ENCODE results near the gene ENOPH1. TPM values are rescaled to one million over a fixed set of nuclear protein-coding genes. Genes with fewer than 3 reads are reported as not detected.

Gene ENOPH1
- total RNA-seq, 1 experiment from 2014 or later = 78.3 TPM

- no peak for TF ChIP-seq ATF6 (CRISPR knock-in tag; IDR thresholded peaks at IDR 0.05)
These were observed 2.2 kb downstream of the ENOPH1 start (continued) for GRCh38 chr4:82432596-82432995.

- H3K27ac Mint-ChIP-seq = peak overlapping the region; percentile 63; the same call in 1 of the 2 replicates
- no peak for DNase-seq (ENCODE audit: low spot score)
- ChIA-PET CTCF (no interaction called here), POLR2A (no interaction called here)
- no peaks in the 10 kb centered on the region for H3K9me3 Mint-ChIP-seq
- H3K4me3 Mint-ChIP-seq = peak overlapping the region; percentile 27; the same call in 1 of the 2 replicates
- no peak for ATAC-seq
- H3K27me3 Mint-ChIP-seq (ENCODE audit: low read depth) = no peaks in the 10 kb centered on the region
- H3K4me1 Mint-ChIP-seq = peaks cover 44% of the 10 kb centered on the region
- no peak for TF ChIP-seq TEAD4 (CRISPR knock-in tag; IDR thresholded peaks at IDR 0.05)
- no peak for TF ChIP-seq ATF6 (CRISPR knock-in tag; IDR thresholded peaks at IDR 0.05)
- TF ChIP-seq ATF1 (CRISPR knock-in tag; IDR thresholded peaks at IDR 0.05) = no peak
- no peak for TF ChIP-seq ZNF263 (CRISPR knock-in tag; IDR thresholded peaks at IDR 0.05; ENCODE audit: low read depth)
- TF ChIP-seq GTF2I (CRISPR knock-in tag; conservative IDR thresholded peaks at IDR 0.05) = no peak
- no peak for TF ChIP-seq ZNF317 (CRISPR knock-in tag; IDR thresholded peaks at IDR 0.05; ENCODE audit: borderline replicate concordance, low read depth)
- TF ChIP-seq ZNF121 (CRISPR knock-in tag; IDR thresholded peaks at IDR 0.05) = no peak
- no peak for TF ChIP-seq CDX4 (CRISPR knock-in tag; IDR thresholded peaks at IDR 0.05; ENCODE audit: borderline replicate concordance)
- no peak for TF ChIP-seq SP1 (CRISPR knock-in tag; conservative IDR thresholded peaks at IDR 0.05)
- TF ChIP-seq TP53 (CRISPR knock-in tag; IDR thresholded peaks at IDR 0.05) = no peak
- TF ChIP-seq MXD4 (CRISPR knock-in tag; IDR thresholded peaks at IDR 0.05; ENCODE audit: borderline replicate concordance) = no peak
- TF ChIP-seq USF2 (CRISPR knock-in tag; IDR thresholded peaks at IDR 0.05) = no peak
- no peak for TF ChIP-seq NFE2L1 (CRISPR knock-in tag; IDR thresholded peaks at IDR 0.05)
- no peak for TF ChIP-seq ZNF396 (CRISPR knock-in tag; IDR thresholded peaks at IDR 0.05; ENCODE audit: borderline replicate concordance)
- TF ChIP-seq KAT7 (CRISPR knock-in tag; IDR thresholded peaks at IDR 0.05; ENCODE audit: borderline replicate concordance) = no peak
- TF ChIP-seq E2F1 (CRISPR knock-in tag; IDR thresholded peaks at IDR 0.05) = no peak
- no peak for TF ChIP-seq E2F4 (CRISPR knock-in tag; IDR thresholded peaks at IDR 0.05; ENCODE audit: borderline replicate concordance, low read depth)
- TF ChIP-seq ZNF423 (CRISPR knock-in tag; IDR thresholded peaks at IDR 0.05) = no peak
- peaks cover 35% of the 10 kb centered on the region for H3K36me3 Mint-ChIP-seq
These were observed 3.4 kb downstream of the ENOPH1 start for GRCh38 chr4:82433791-82434190.

All from WTC11 (cell line).